WTC11 (cell line): ENCODE data around the gene PDXK. TPM values are rescaled to one million over a fixed set of nuclear protein-coding genes. Genes with fewer than 3 reads are reported as not detected.

Experiments used
- ATAC-seq: fragments of 200-7000 bp; cut with Tn5 transposase; 2 replicates; pipeline ENCODE4 v1.10.0; 2021; ENCODE audit warnings: mild to moderate bottlenecking, moderate library complexity
- CTCF ChIA-PET: fragments of 300-600 bp; sonication (Branson Sonifier 250); formaldehyde crosslinking; loops from one replicate; lab custom pipeline; 2021; ENCODE audit warnings: antibody characterized with exemption; lab: Charles Lee
- POLR2A ChIA-PET: fragments of 350-600 bp; sonication (Branson Sonifier 250); formaldehyde crosslinking; loops from one replicate; lab custom pipeline; 2021; ENCODE audit warnings: antibody characterized with exemption; lab: Charles Lee
- DNase-seq: peaks from one replicate; pipeline ENCODE4 v3.0.0; 2021; ENCODE audit warnings: low spot score
- H3K27ac Mint-ChIP-seq: 2 replicates; pipeline ENCODE4 v1.8.0; 2021; ENCODE audit warnings: mixed read lengths
- H3K27me3 Mint-ChIP-seq: 2 replicates; pipeline ENCODE4 v1.8.0; 2021; ENCODE audit warnings: low read depth, mild to moderate bottlenecking, moderate library complexity, mixed read lengths
- H3K36me3 Mint-ChIP-seq: 2 replicates; pipeline ENCODE4 v1.8.0; 2021; ENCODE audit warnings: mixed read lengths
- H3K4me1 Mint-ChIP-seq: 2 replicates; pipeline ENCODE4 v1.8.0; 2022; ENCODE audit warnings: mixed read lengths
- H3K4me3 Mint-ChIP-seq: 2 replicates; pipeline ENCODE4 v1.8.0; 2021; ENCODE audit warnings: mild to moderate bottlenecking, moderate library complexity, mixed read lengths
- H3K9me3 Mint-ChIP-seq: 2 replicates; pipeline ENCODE4 v1.8.0; 2021; ENCODE audit warnings: mixed read lengths
- AFF4 ChIP-seq: sonication (generic); formaldehyde crosslinking; IDR thresholded peaks from 2 replicates; pipeline ENCODE4 v1.8.1; 2023; ENCODE audit warnings: mild to moderate bottlenecking, missing genetic modification reagents, borderline replicate concordance
- ATF2 ChIP-seq: sonication (generic); formaldehyde crosslinking; IDR thresholded peaks from 2 replicates; pipeline ENCODE4 v1.8.1; 2022; ENCODE audit warnings: low read depth, missing genetic modification reagents, borderline replicate concordance
- E2F4 ChIP-seq: sonication (generic); formaldehyde crosslinking; IDR thresholded peaks from 2 replicates; pipeline ENCODE4 v1.8.1; 2022; ENCODE audit warnings: low read depth, mild to moderate bottlenecking, moderate library complexity, missing genetic modification reagents, borderline replicate concordance
- MAX ChIP-seq: sonication (generic); formaldehyde crosslinking; IDR thresholded peaks from 2 replicates; pipeline ENCODE4 v1.8.0; 2022; ENCODE audit warnings: mild to moderate bottlenecking, missing genetic modification reagents
- NFYB ChIP-seq: sonication (generic); formaldehyde crosslinking; conservative IDR thresholded peaks from 2 replicates; pipeline ENCODE4 v1.8.0; 2022; ENCODE audit warnings: low read depth, missing genetic modification reagents
- NR1H2 ChIP-seq: sonication (generic); formaldehyde crosslinking; IDR thresholded peaks from 2 replicates; pipeline ENCODE4 v1.9.0; 2021; ENCODE audit warnings: mild to moderate bottlenecking, moderate library complexity, missing genetic modification reagents
- NR2C2 ChIP-seq: sonication (generic); formaldehyde crosslinking; IDR thresholded peaks from 2 replicates; pipeline ENCODE4 v1.8.0; 2022; ENCODE audit warnings: mild to moderate bottlenecking, missing genetic modification reagents
- NR3C1 ChIP-seq: sonication (generic); formaldehyde crosslinking; conservative IDR thresholded peaks from 2 replicates; pipeline ENCODE4 v1.8.1; 2023; ENCODE audit warnings: low read depth, mild to moderate bottlenecking, missing genetic modification reagents
- TEAD1 ChIP-seq: sonication (generic); formaldehyde crosslinking; IDR thresholded peaks from 2 replicates; pipeline ENCODE4 v1.8.0; 2022; ENCODE audit warnings: mild to moderate bottlenecking, missing genetic modification reagents
- TEAD4 ChIP-seq: sonication (generic); formaldehyde crosslinking; IDR thresholded peaks from 2 replicates; pipeline ENCODE4 v1.8.0; 2022; ENCODE audit warnings: mild to moderate bottlenecking, missing genetic modification reagents
- ZBTB21 ChIP-seq: sonication (generic); formaldehyde crosslinking; IDR thresholded peaks from 2 replicates; pipeline ENCODE4 v1.8.1; 2023; ENCODE audit warnings: mild to moderate bottlenecking, missing genetic modification reagents, borderline replicate concordance
- ZNF121 ChIP-seq: sonication (generic); formaldehyde crosslinking; IDR thresholded peaks from 2 replicates; pipeline ENCODE4 v1.8.0; 2023; ENCODE audit warnings: missing genetic modification reagents
- ZNF425 ChIP-seq: fragments of 250-450 bp; sonication (Bioruptor Pico); conservative IDR thresholded peaks from 2 replicates; pipeline ENCODE4 v1.9.0; 2021; ENCODE audit warnings: mild to moderate bottlenecking
- total RNA-seq: library from RNA; stranded (reverse); gene quantifications from 3 replicates; pipeline ENCODE4 v1.2.3, GENCODE V29; 2021
- TF ChIP-seq, protein P1 (sequence below): sonication (generic); formaldehyde crosslinking; IDR thresholded peaks from 2 replicates; pipeline ENCODE4 v1.8.1; 2023; ENCODE audit warnings: mild to moderate bottlenecking, moderate library complexity, missing genetic modification reagents

Gene PDXK
- total RNA-seq, 1 experiment from 2014 or later, result 120 TPM

DNA sequence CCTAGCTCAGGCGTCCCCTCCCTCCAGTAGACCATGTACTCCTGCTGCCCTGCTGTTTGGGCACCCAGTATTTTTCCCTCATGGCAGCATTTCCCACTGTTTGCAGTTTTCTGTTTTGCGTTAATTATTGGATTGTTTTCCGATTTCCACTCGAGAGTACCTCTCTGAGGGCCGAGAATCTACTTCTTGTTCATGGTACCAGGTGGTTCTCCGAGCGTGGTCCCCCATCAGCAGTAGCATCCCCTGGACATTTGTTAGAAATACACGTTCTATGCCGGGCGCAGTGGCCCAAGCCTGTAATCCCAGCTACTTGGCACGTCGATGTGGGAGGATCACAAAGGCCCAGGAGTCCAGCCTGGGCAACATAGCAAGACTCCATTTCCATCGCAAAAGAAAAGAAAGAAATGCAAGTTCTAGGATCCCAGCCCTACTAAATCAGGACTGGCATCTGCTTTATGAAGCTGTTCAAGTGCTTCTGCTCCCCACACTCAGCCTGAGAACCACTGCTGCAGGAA, 71.1 kb downstream of the PDXK start:
- peak overlapping the region; percentile 95 for H3K27ac Mint-ChIP-seq
- peaks cover 11% of the 10 kb centered on the region for H3K4me1 Mint-ChIP-seq
- CTCF ChIA-PET, result interaction anchor here (0.6 to 2.8 kb wide), 13 partner anchors 10 to 186 kb away, joined by 3 to 34 read pairs (median 9); no protein-coding TSS in a partner anchor
- H3K9me3 Mint-ChIP-seq, result no peaks in the 10 kb centered on the region
- TF ChIP-seq ZNF121 (CRISPR knock-in tag), result peak; percentile 94
- no peak for TF ChIP-seq ATF2 (CRISPR knock-in tag)
- no peak for TF ChIP-seq MAX
- no peak for TF ChIP-seq NR1H2 (CRISPR knock-in tag)
- ATAC-seq (no peak), DNase-seq (no peak)
- no peaks in the 10 kb centered on the region for H3K27me3 Mint-ChIP-seq
- H3K36me3 Mint-ChIP-seq, result peaks cover 35% of the 10 kb centered on the region
- POLR2A ChIA-PET, result interaction anchor here (0.8 kb wide), 1 partner anchor 50 kb away, joined by 3 read pairs; no protein-coding TSS in a partner anchor
- peak overlapping the region; percentile 97 for H3K4me3 Mint-ChIP-seq

- Mint-ChIP-seq H3K4me1 (peaks cover 11% of the 10 kb centered on the region), H3K9me3 (no peaks in the 10 kb centered on the region)
- no peak for TF ChIP-seq E2F4 (CRISPR knock-in tag)
- TF ChIP-seq NR3C1 (CRISPR knock-in tag), result no peak
- TF ChIP-seq, all 79 proteins: peak for 0
- DNase-seq (no peak), ATAC-seq (no peak)
- ChIA-PET CTCF (no interaction called here), POLR2A (no interaction called here)
- peaks cover 59% of the 10 kb centered on the region for H3K36me3 Mint-ChIP-seq
- H3K27me3 Mint-ChIP-seq, result no peaks in the 10 kb centered on the region
- H3K4me3 Mint-ChIP-seq, result peak overlapping the region; percentile 32; the same call in 1 of the 2 replicates
- no peak overlapping the region for H3K27ac Mint-ChIP-seq
Observed at GRCh38 chr21:43792406-43792805, 73.5 kb downstream of the PDXK start.

- no peak overlapping the region for H3K27ac Mint-ChIP-seq
- H3K4me3 Mint-ChIP-seq, result no peak overlapping the region
- H3K9me3 Mint-ChIP-seq, result no peaks in the 10 kb centered on the region
- H3K27me3 Mint-ChIP-seq, result no peaks in the 10 kb centered on the region
- ChIA-PET POLR2A (interaction anchor here (0.6 kb wide), 1 partner anchor 21 kb away, joined by 3 read pairs; no protein-coding TSS in a partner anchor), CTCF (no interaction called here)
- DNase-seq (no peak), ATAC-seq (no peak)
- peaks cover 11% of the 10 kb centered on the region for H3K4me1 Mint-ChIP-seq
- peaks cover 67% of the 10 kb centered on the region for H3K36me3 Mint-ChIP-seq
- TF ChIP-seq ATF2 (CRISPR knock-in tag) (no peak), AFF4 (CRISPR knock-in tag) (no peak), TEAD1 (CRISPR knock-in tag) (no peak), ZBTB21 (CRISPR knock-in tag) (no peak), NR2C2 (CRISPR knock-in tag) (no peak), NFYB (no peak), TEAD4 (no peak), ZNF425 (CRISPR knock-in tag) (no peak)
- TF ChIP-seq, protein P1, sequence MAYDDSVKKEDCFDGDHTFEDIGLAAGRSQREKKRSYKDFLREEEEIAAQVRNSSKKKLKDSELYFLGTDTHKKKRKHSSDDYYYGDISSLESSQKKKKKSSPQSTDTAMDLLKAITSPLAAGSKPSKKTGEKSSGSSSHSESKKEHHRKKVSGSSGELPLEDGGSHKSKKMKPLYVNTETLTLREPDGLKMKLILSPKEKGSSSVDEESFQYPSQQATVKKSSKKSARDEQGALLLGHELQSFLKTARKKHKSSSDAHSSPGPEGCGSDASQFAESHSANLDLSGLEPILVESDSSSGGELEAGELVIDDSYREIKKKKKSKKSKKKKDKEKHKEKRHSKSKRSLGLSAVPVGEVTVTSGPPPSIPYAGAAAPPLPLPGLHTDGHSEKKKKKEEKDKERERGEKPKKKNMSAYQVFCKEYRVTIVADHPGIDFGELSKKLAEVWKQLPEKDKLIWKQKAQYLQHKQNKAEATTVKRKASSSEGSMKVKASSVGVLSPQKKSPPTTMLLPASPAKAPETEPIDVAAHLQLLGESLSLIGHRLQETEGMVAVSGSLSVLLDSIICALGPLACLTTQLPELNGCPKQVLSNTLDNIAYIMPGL (CRISPR knock-in tag), result no peak
Observed at GRCh38 chr21:43793243-43793642, 74.3 kb downstream of the PDXK start.
